Esophagus muscularis mucosa (tissue), 4 donors: ENCODE data around the gene EFCAB12.

Experiments
- CTCF ChIP-seq, 3 experiments: fragments of 200-600 bp in 2 of 3; fragments of 450-650 bp in 1 of 3; sonication (generic) in 2 of 3; IDR thresholded peaks; one replicate each; pipeline ENCODE4 v1.5.1; 2017 to 2019; ENCODE audit warnings: antibody characterized with exemption in 3 of 3, mild to moderate bottlenecking in 2 of 3, moderate library complexity in 1 of 3
- EP300 ChIP-seq: sonication (generic); formaldehyde crosslinking; IDR thresholded peaks from one replicate; pipeline ENCODE4 v1.6.1; 2017; ENCODE audit warnings: antibody characterized with exemption
- POLR2A ChIP-seq: fragments of 450-650 bp; IDR thresholded peaks from one replicate; pipeline ENCODE4 v1.6.1; 2017; ENCODE audit warnings: antibody characterized with exemption, moderate library complexity, mild to moderate bottlenecking, low read depth
- POLR2AphosphoS5 ChIP-seq, 2 donors: sonication (generic); formaldehyde crosslinking; IDR thresholded peaks; one replicate each; pipeline ENCODE4 v1.6.1; 2017; ENCODE audit warnings: antibody characterized with exemption in 2 of 2

GRCh38 chr3:129461022-129461421 is 32.6 kb upstream of the EFCAB12 start:
- TF ChIP-seq CTCF (IDR thresholded peaks at IDR 0.05): no peak
- TF ChIP-seq EP300: no peak
- TF ChIP-seq POLR2A: no peak
- TF ChIP-seq POLR2AphosphoS5 (IDR thresholded peaks at IDR 0.05): no peak
